Nucleus accumbens (tissue), 56 donors: ENCODE results near the gene ADIPOQ.
"Not testable (repeated sequence)": the region's sequence is repeated elsewhere in the genome, so short reads cannot be mapped to it uniquely, and the experiment has no call there.

Source experiments
- DNase-seq, 56 donors: peaks; one replicate each; lab custom pipeline; 2025; lab: John Stamatoyannopoulos, UW

The ADIPOQ gene

GRCh38 chr3:186869253-186870100 is 27.0 kb downstream of the ADIPOQ start:
- DNase-seq: no peak

GRCh38 chr3:186870421-186871201 is 28.1 kb downstream of the ADIPOQ start:
- DNase-seq: no peak

GRCh38 chr3:186871403-186871924 is 29.0 kb downstream of the ADIPOQ start:
- no peak for DNase-seq

- not testable (repeated sequence) for DNase-seq
Measured at GRCh38 chr3:186873796-186874195, 31.3 kb downstream of the ADIPOQ start.

- not testable (repeated sequence) for DNase-seq
Measured at GRCh38 chr3:186874216-186874615, 31.7 kb downstream of the ADIPOQ start.

- not testable (repeated sequence) for DNase-seq
Measured at GRCh38 chr3:186874841-186875240, 32.3 kb downstream of the ADIPOQ start.

- no peak for DNase-seq
Measured at GRCh38 chr3:186875708-186876107, 33.2 kb downstream of the ADIPOQ start.

GRCh38 chr3:186879781-186880180 is 37.3 kb downstream of the ADIPOQ start:
- no peak for DNase-seq

- DNase-seq: no peak
Measured at GRCh38 chr3:186880406-186880805, 37.9 kb downstream of the ADIPOQ start.

- no peak for DNase-seq
Measured at GRCh38 chr3:186882150-186882524, 39.6 kb downstream of the ADIPOQ start.

- peak in 2 of 56 donors; percentile 8 to 17 for DNase-seq
Measured at GRCh38 chr3:186882881-186883685, 40.6 kb downstream of the ADIPOQ start.

GRCh38 chr3:186883686-186884058 is 41.2 kb downstream of the ADIPOQ start:
- DNase-seq: no peak

GRCh38 chr3:186884868-186885267 is 42.4 kb downstream of the ADIPOQ start:
- not testable (repeated sequence) for DNase-seq

- DNase-seq: no peak
Measured at GRCh38 chr3:186886202-186886981, 43.9 kb downstream of the ADIPOQ start.

- not testable (repeated sequence) for DNase-seq
Measured at GRCh38 chr3:186887507-186887938, 45.0 kb downstream of the ADIPOQ start.

GRCh38 chr3:186888569-186888968 is 46.1 kb downstream of the ADIPOQ start:
- no peak for DNase-seq

- not testable (repeated sequence) for DNase-seq
Measured at GRCh38 chr3:186889698-186890097, 47.2 kb downstream of the ADIPOQ start.

GRCh38 chr3:186890911-186891310 is 48.4 kb downstream of the ADIPOQ start:
- no peak for DNase-seq

- not testable (repeated sequence) for DNase-seq
Measured at GRCh38 chr3:186893071-186893470, 50.6 kb downstream of the ADIPOQ start.

- no peak for DNase-seq
Measured at GRCh38 chr3:186895406-186895805, 52.9 kb downstream of the ADIPOQ start.
